HEK293 (cell line): ENCODE measurements around the gene CDKN2AIP.

Source experiments
- CTCF ChIA-PET: fragments of 350-600 bp; formaldehyde crosslinking; extraction: SDS; loops from one replicate; lab custom pipeline; 2021; ENCODE audit warnings: antibody characterized with exemption; lab: Yijun Ruan, JAX
- POLR2A ChIA-PET: fragments of 300-600 bp; formaldehyde crosslinking; extraction: SDS; loops from one replicate; lab custom pipeline; 2020; ENCODE audit warnings: antibody characterized with exemption, inconsistent platforms; lab: Yijun Ruan, JAX
- H3K27ac ChIP-seq: fragments of 200-500 bp; sonication (Bioruptor generic); 2 replicates; pipeline ENCODE4 v1.5.1; 2014; ENCODE audit warnings: low read depth, low read length, control low read depth, inconsistent platforms; ENCODE audit errors: extremely low read depth
- H3K36me3 ChIP-seq, 2 experiments: fragments of 200-500 bp in 1 of 2; sonication (Bioruptor generic) in 1 of 2; 1 replicate in 1 of 2; 2 replicates in 1 of 2; pipeline ENCODE4 v1.5.1; 2014 to 2017; ENCODE audit warnings: inconsistent platforms in 2 of 2, low read length in 2 of 2; ENCODE audit not compliant: control insufficient read depth in 2 of 2, insufficient read depth in 1 of 2
- H3K4me1 ChIP-seq: fragments of 200-500 bp; sonication (Bioruptor generic); 2 replicates; pipeline ENCODE4 v1.5.1; 2014; ENCODE audit warnings: mild to moderate bottlenecking, low read length, inconsistent platforms; ENCODE audit not compliant: control insufficient read depth, insufficient read depth
- H3K4me3 ChIP-seq: 2 replicates; pipeline ENCODE4 v1.5.1; 2011; ENCODE audit warnings: low read depth, mild to moderate bottlenecking, control low read depth, low read length, moderate library complexity
- H3K9me3 ChIP-seq: fragments of 200-500 bp; sonication (Bioruptor generic); 2 replicates; pipeline ENCODE4 v1.5.1; 2014; ENCODE audit warnings: low read depth, low read length, inconsistent platforms; ENCODE audit not compliant: control insufficient read depth, insufficient read depth
- HOXC10 ChIP-seq: sonication (generic); formaldehyde crosslinking; IDR thresholded peaks from 2 replicates; pipeline ENCODE4 v1.8.1; 2023; ENCODE audit warnings: mild to moderate bottlenecking, missing genetic modification reagents
- IKZF3 ChIP-seq: fragments of 450-650 bp; IDR thresholded peaks from 2 replicates; pipeline ENCODE4 v1.5.0; 2018; ENCODE audit warnings: missing biosample characterization, mild to moderate bottlenecking, missing genetic modification characterization, moderate library complexity
- INSM2 ChIP-seq: fragments of 450-650 bp; formaldehyde crosslinking; IDR thresholded peaks from 2 replicates; pipeline ENCODE4 v1.5.1; 2016; ENCODE audit warnings: missing biosample characterization, missing genetic modification characterization
- PRDM1 ChIP-seq: fragments of 450-650 bp; formaldehyde crosslinking; IDR thresholded peaks from 2 replicates; pipeline ENCODE4; 2016; ENCODE audit warnings: missing biosample characterization, missing genetic modification characterization
- SALL2 ChIP-seq: fragments of 450-650 bp; formaldehyde crosslinking; IDR thresholded peaks from 2 replicates; pipeline ENCODE4 v1.5.0; 2017; ENCODE audit warnings: missing biosample characterization, mild to moderate bottlenecking, missing genetic modification characterization, borderline replicate concordance
- SP2 ChIP-seq: fragments of 450-650 bp; formaldehyde crosslinking; IDR thresholded peaks from 2 replicates; pipeline ENCODE4 v1.5.1; 2016; ENCODE audit warnings: missing biosample characterization, missing genetic modification characterization
- ZBTB17 ChIP-seq: fragments of 450-650 bp; formaldehyde crosslinking; IDR thresholded peaks from 2 replicates; pipeline ENCODE4 v1.5.1; 2016; ENCODE audit warnings: missing biosample characterization, missing genetic modification characterization
- ZBTB49 ChIP-seq: fragments of 450-650 bp; formaldehyde crosslinking; IDR thresholded peaks from 2 replicates; pipeline ENCODE4 v1.5.1; 2016; ENCODE audit warnings: missing biosample characterization, missing genetic modification characterization, low read depth
- ZNF114 ChIP-seq: fragments of 450-650 bp; formaldehyde crosslinking; IDR thresholded peaks from 2 replicates; pipeline ENCODE4 v1.5.0; 2017; ENCODE audit warnings: missing biosample characterization, missing genetic modification characterization
- ZNF155 ChIP-seq: fragments of 450-650 bp; formaldehyde crosslinking; IDR thresholded peaks from 2 replicates; pipeline ENCODE4 v1.5.1; 2016; ENCODE audit warnings: missing biosample characterization, missing genetic modification characterization
- ZNF16 ChIP-seq: fragments of 450-650 bp; formaldehyde crosslinking; IDR thresholded peaks from 2 replicates; pipeline ENCODE4 v1.5.1; 2016; ENCODE audit warnings: low read depth, missing biosample characterization, missing genetic modification characterization
- ZNF266 ChIP-seq: fragments of 450-650 bp; formaldehyde crosslinking; IDR thresholded peaks from 2 replicates; pipeline ENCODE4 v1.5.1; 2016; ENCODE audit warnings: missing biosample characterization, missing genetic modification characterization, low read depth
- ZNF274 ChIP-seq, 2 experiments: fragments of 200-500 bp in 1 of 2; fragments of 450-650 bp in 1 of 2; sonication (Bioruptor generic) in 1 of 2; formaldehyde crosslinking in 1 of 2; IDR thresholded peaks; 2 replicates each; pipeline versions ENCODE4 v1.5.1 to v1.6.1; 2014 to 2016; ENCODE audit warnings: borderline replicate concordance in 1 of 2, inconsistent platforms in 1 of 2, low read length in 1 of 2, missing biosample characterization in 1 of 2, missing genetic modification characterization in 1 of 2
- ZNF311 ChIP-seq: fragments of 450-650 bp; formaldehyde crosslinking; IDR thresholded peaks from 2 replicates; pipeline ENCODE4 v1.5.1; 2017; ENCODE audit warnings: missing biosample characterization, missing genetic modification characterization, borderline replicate concordance
- ZNF366 ChIP-seq: fragments of 450-650 bp; formaldehyde crosslinking; conservative IDR thresholded peaks from 2 replicates; pipeline ENCODE4 v1.5.1; 2016; ENCODE audit warnings: missing biosample characterization, missing genetic modification characterization
- ZNF521 ChIP-seq: fragments of 450-650 bp; formaldehyde crosslinking; IDR thresholded peaks from 2 replicates; pipeline ENCODE4 v1.5.1; 2017; ENCODE audit warnings: missing biosample characterization, mild to moderate bottlenecking, missing genetic modification characterization
- ZNF530 ChIP-seq: fragments of 450-650 bp; formaldehyde crosslinking; IDR thresholded peaks from 2 replicates; pipeline ENCODE4 v1.5.1; 2016; ENCODE audit warnings: low read depth, missing biosample characterization, missing genetic modification characterization
- ZNF544 ChIP-seq: fragments of 450-650 bp; formaldehyde crosslinking; IDR thresholded peaks from 2 replicates; pipeline ENCODE4 v1.5.0; 2017; ENCODE audit warnings: missing biosample characterization, missing genetic modification characterization
- ZNF548 ChIP-seq: fragments of 450-650 bp; formaldehyde crosslinking; IDR thresholded peaks from 2 replicates; pipeline ENCODE4 v1.5.1; 2016; ENCODE audit warnings: missing biosample characterization, missing genetic modification characterization
- ZNF561 ChIP-seq: fragments of 450-650 bp; IDR thresholded peaks from 2 replicates; pipeline ENCODE4 v1.5.1; 2018; ENCODE audit warnings: missing biosample characterization, missing genetic modification characterization, borderline replicate concordance
- ZNF571 ChIP-seq: fragments of 450-650 bp; formaldehyde crosslinking; IDR thresholded peaks from 2 replicates; pipeline ENCODE4 v1.5.0; 2017; ENCODE audit warnings: missing biosample characterization, missing genetic modification characterization
- ZNF639 ChIP-seq: fragments of 450-650 bp; formaldehyde crosslinking; IDR thresholded peaks from 2 replicates; pipeline ENCODE4 v1.5.1; 2016; ENCODE audit warnings: missing biosample characterization, missing genetic modification characterization
- ZNF701 ChIP-seq: fragments of 450-650 bp; formaldehyde crosslinking; IDR thresholded peaks from 2 replicates; pipeline ENCODE4 v1.5.1; 2016; ENCODE audit warnings: missing biosample characterization, missing genetic modification characterization
- ZNF830 ChIP-seq: fragments of 450-650 bp; IDR thresholded peaks from 2 replicates; pipeline ENCODE4 v1.5.0; 2018; ENCODE audit warnings: missing biosample characterization, missing genetic modification characterization, low read depth, mild to moderate bottlenecking, moderate library complexity

CDKN2AIP gene

GRCh38 chr4:183407635-183408464, 36.6 kb upstream of the CDKN2AIP start:
- Histone ChIP-seq H3K36me3 (no peaks in the 10 kb centered on the region), H3K4me3 (no peak overlapping the region), H3K9me3 (no peaks in the 10 kb centered on the region), H3K4me1 (peaks cover under 1% of the 10 kb centered on the region), H3K27ac (no peak overlapping the region)
- TF ChIP-seq ZNF530 (0 out of 2 replicates have a peak, but pooled peaks have one; percentile 11), ZNF521 (tag by site-specific recombination) (0 out of 2 replicates have a peak, but pooled peaks have one; percentile 58), ZNF548 (tag by site-specific recombination) (no peak), ZBTB49 (tag by site-specific recombination) (no peak), ZNF561 (tag by site-specific recombination) (no peak), ZNF16 (tag by site-specific recombination) (no peak), ZNF639 (tag by site-specific recombination) (0 out of 2 replicates have a peak, but pooled peaks have one; percentile 25), HOXC10 (CRISPR knock-in tag) (no peak), ZNF311 (tag by site-specific recombination) (no peak), IKZF3 (no peak), ZNF544 (no peak), INSM2 (tag by site-specific recombination) (no peak), SALL2 (peak; percentile 35; the same call in 1 of the 2 replicates), ZNF266 (tag by site-specific recombination) (no peak), ZNF114 (no peak), ZNF701 (tag by site-specific recombination) (no peak), ZNF274 (IDR thresholded peaks at IDR 0.05; ENCODE audit: low read length) (no peak), ZNF274 (tag by site-specific recombination; IDR thresholded peaks at IDR 0.05; ENCODE audit: borderline replicate concordance) (no peak), SP2 (no peak), ZNF571 (tag by site-specific recombination) (no peak), ZNF155 (no peak), ZBTB17 (tag by site-specific recombination) (0 out of 2 replicates have a peak, but pooled peaks have one; percentile 18), PRDM1 (tag by site-specific recombination) (peak; percentile 100), ZNF830 (no peak), ZNF366 (tag by site-specific recombination) (peak; percentile 100)
- ChIA-PET POLR2A (interaction anchor here (1.0 kb wide), 1 partner anchor 36 kb away, joined by 4 read pairs; no protein-coding TSS in a partner anchor), CTCF (interaction anchor here (0.5 to 2.2 kb wide), 16 partner anchors 8 to 697 kb away, joined by 3 to 7 read pairs (median 3); no protein-coding TSS in a partner anchor)
